OCI-LY7 (cell line): Measurements from ENCODE around the gene ADD1.

ENCODE experiments used
- EZH2phosphoT487 ChIP-seq: fragments of 200-600 bp; sonication (generic); IDR thresholded peaks from 2 replicates; pipeline ENCODE4 v1.6.1; 2018; ENCODE audit warnings: low read depth, borderline replicate concordance, mild to moderate bottlenecking, mixed run types, antibody characterized with exemption, low read length, moderate library complexity, mixed read lengths
- TF ChIP-seq, protein P1 (sequence below): fragments of 200-600 bp; sonication (generic); conservative IDR thresholded peaks from 2 replicates; pipeline ENCODE4 v1.5.1; 2014; ENCODE audit warnings: mild to moderate bottlenecking, antibody characterized with exemption, low read length, moderate library complexity, mixed read lengths

DNA sequence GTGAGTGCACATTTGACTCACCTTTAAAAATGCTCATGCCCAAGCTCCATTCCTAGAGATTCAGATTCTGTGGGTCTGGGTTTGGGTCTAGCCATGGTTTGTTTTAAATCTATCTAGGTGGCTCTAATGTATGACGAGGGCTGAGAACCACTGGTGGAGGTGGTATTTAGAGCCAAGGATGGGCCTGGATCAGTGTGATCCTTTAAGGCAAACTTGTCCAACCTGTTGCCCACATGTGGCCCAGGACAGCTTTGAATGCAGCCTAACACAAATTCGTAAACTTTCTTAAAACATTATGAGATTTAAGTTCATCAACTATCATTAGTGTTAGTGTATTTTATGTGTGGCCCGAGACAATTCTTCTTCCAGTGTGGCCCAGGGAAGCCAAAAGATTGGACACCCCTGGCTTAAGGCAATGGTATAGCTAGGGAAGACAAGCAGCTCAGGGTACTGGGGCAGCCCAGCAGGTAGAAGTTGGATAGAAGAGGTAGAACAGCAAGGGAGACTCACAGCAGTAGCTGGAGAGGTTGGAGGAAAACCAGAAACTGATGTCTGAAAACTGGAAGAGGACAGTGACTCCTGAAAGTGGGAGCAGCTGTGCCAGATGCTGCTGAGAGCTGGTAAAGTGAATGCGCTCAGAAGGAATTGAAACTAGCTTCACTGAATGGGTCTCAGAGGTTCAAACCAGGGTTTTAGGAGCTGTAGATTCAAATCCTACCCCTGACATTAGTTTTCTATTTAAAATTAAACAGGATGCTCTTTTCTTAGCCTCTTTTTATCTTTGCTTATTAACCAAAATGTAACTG lies 18.2 kb downstream of the ADD1 start:
- TF ChIP-seq, protein P1, sequence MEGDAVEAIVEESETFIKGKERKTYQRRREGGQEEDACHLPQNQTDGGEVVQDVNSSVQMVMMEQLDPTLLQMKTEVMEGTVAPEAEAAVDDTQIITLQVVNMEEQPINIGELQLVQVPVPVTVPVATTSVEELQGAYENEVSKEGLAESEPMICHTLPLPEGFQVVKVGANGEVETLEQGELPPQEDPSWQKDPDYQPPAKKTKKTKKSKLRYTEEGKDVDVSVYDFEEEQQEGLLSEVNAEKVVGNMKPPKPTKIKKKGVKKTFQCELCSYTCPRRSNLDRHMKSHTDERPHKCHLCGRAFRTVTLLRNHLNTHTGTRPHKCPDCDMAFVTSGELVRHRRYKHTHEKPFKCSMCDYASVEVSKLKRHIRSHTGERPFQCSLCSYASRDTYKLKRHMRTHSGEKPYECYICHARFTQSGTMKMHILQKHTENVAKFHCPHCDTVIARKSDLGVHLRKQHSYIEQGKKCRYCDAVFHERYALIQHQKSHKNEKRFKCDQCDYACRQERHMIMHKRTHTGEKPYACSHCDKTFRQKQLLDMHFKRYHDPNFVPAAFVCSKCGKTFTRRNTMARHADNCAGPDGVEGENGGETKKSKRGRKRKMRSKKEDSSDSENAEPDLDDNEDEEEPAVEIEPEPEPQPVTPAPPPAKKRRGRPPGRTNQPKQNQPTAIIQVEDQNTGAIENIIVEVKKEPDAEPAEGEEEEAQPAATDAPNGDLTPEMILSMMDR = no peak
- no peak for TF ChIP-seq EZH2phosphoT487
